TTC549 (cell line): ENCODE measurements around the gene KCNQ1.

Source experiments
- FAIRE-seq: peaks from 2 replicates; lab custom pipeline; 2012; peaks lifted over from hg19 to GRCh38; lab: Jason Lieb, UNC

The KCNQ1 gene

DNA sequence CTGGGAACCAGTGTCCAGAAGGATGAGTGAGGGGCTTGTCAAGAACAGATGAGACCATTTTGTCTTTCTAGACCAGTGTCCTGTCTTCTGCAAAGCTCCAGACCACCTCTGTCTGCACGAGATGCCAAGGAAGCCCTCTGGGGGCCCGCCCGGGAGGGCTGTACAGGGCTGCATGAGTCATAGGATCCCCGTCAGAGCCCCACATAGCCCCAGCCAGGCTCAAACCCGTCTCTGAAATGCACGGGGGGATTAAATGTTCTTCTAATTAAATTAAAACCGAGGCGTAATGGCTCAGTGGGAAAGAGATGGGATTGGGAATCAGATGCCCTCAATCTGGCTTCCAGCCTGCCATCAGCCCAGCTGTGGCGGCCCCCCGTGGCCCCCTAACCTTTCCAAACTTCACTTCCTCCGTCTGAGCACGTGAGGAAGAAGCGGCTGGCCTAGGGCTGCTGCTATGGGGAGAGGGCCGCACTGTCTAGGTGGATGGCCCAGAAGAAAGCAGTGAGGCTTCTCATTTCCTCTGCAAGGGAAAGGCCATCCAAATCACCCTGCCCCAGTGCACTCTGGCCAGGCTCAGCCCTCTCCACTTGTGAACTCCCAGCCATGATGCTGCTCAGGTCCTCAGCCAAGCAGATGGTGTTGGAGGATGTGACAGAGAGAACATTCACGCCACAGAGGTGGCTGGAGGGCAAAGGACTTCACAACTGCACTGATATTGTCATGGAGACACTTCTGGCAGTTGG, 222.2 kb downstream of the KCNQ1 start:
- no peak for FAIRE-seq

DNA sequence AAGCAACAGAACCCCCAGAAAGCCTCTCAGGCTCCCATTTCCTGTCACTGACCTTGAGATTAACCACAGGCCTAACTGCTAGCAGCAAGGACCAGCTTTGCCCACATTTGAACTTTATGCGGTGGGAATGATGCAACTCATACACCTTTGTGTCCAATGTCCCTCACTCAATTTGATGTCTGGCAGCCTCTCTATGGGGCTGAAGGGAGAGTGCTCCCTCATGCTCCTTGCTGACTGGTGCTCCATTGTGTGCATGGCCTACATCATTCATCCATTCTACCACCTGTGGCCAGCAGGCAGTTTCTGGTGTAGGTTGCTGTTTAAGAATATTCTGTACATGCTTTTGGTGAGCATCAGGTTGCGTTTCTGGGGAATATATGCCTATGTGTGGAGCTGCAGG, 223.1 kb downstream of the KCNQ1 start:
- no peak for FAIRE-seq

DNA sequence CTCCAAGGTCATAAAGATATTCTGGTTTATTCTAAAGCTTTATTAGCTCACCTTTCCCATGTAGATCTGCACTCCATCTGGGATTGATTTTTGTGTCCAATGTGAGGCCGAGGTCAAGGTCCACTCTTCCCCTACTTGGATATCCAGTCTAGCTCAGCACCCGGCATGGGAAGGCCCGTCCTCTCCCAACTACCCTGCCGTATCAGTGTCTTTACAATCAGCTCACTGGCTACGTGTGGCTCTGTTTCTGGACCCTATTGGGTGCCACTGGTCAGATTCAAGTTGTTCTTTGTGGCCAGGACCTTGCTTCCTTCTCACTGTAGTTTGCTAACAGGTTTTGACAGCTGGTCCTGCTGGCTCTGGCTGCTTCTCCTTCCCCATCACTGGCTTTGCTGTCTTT, 224.1 kb downstream of the KCNQ1 start:
- no peak for FAIRE-seq

DNA sequence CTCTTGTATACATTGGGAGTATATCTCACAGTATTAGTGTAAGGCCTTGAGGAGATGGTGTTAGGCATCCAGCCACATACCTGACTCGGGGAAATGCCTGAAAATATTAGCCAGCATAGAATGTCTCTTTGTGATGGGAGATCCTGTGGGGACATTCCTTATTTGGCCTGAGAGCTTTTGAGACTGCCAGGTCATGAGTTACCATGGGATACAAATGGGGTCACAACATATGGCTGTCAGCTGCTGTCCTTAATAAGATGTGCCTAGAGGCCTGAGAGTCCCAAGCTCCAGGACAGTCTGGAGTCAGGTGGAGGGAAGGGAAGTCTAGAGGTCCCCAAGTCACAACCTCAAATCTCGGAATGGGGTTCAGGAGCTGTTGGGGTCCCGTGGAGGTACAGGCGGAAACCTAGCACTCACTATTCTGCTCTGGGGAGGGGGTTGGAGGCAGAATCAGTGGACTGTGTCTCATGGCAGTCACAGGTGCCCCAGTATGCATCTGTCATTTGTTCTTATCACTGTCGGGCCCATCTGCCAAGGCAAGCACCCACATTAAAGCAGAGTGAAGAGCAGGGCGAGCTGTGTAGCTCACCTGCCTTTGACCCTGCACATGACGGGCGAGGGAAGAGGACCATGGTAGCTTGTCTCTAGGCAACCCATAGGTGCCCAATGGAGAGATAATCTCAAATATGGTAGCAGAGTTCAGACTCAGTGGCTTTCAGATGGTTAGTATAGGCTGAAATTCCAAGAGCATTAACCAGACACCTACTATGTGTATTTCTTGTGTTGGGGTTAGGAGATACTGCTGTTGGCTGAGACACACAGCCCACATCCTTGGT, 225.0 kb downstream of the KCNQ1 start:
- FAIRE-seq, result no peak

DNA sequence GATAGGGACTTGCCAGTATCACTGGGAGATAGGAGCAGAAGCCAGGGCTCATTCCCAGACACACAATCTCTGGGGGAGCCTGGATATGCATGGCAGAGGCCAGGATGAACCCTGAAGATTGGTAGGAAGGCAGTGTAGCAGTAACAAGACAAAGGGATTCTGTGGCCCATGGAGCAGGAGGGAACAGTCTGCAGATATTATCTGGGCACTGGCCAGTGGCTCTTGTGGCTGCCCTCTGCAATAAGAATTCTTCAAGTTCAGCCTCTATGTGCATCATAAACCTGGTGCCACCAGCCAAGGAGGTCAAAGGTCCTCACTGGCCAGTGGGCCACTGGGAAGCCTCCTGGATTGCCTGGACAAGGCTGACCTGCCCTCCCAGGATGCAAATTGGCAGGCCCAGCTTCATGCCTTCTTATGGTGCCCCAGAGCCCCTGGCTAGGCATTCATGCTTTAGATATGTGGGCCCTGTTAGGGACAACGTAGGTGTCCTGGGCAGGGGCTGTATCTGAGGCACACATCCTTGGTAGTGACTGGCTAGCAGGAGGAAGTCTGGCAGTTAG, 225.8 kb downstream of the KCNQ1 start:
- no peak for FAIRE-seq

DNA sequence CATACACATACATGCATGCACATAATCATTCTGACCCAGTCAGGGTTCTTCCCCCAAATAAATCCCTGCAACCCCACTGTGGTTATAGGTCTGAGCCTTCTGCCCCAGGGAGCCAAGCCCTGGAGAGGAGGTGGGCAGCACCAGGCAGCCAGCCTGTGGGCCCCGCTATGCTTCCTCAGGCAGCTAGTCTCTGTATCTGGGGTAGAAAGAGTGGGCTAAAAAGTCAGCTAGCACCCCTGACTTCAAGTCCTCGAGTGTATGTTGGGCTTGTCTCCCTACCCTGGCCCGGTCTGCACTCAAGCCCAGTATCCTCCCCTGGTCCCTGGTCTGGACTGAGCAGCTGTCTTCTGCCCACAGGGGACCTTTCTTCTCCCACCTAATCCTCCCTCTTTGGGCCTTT, 226.9 kb downstream of the KCNQ1 start:
- FAIRE-seq, result no peak

DNA sequence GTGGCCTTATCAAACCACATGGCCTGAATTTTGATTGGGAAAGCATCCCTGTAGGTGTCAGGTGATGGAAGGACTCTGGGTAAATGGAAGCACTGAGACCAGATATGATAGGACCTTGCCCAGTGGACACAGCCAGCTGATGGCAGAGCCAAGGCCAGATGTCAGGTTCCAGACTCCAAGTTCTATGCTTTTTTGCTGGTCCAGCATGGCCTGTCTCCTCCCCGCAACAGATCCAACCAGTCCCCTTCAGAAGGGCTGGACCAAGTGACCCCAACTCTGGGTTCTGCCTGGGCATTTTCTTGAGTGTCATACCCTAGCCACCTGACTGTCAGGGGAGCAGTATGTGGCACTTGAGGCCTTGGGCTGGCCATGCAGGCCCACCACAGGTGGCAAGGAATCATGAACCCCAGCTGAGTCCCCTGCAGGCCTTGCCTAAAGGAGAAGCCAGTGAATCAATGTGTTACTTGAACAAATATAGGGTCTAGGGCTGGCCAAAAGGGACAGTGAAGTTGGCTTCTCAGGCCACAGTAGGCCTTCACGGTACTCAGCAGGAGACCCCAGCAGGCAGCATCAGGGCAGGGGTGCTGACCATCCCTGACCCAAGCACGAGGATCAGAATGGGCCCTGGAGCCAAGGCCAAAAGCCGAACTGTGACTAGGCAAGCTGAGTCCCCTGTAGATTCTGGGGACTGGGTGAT, 227.9 kb downstream of the KCNQ1 start:
- FAIRE-seq, result no peak

DNA sequence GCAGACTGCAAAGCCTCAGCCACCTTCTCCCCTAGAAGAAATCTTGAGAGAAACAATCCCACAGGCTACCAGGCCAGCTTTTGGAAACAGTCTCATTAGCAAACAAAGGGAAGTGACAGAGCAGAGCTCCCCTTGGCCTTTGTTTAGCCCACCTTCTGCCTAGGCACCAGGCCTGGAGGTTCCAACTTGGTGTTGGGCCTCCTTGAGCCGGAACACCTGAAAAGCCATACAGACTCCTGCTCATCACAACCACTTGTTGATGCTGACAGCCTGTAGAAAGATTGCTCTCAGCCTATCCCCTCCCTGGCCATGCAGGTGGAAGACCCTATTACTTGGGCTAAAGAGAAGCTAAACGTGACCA, 228.4 kb downstream of the KCNQ1 start:
- FAIRE-seq, result no peak

DNA sequence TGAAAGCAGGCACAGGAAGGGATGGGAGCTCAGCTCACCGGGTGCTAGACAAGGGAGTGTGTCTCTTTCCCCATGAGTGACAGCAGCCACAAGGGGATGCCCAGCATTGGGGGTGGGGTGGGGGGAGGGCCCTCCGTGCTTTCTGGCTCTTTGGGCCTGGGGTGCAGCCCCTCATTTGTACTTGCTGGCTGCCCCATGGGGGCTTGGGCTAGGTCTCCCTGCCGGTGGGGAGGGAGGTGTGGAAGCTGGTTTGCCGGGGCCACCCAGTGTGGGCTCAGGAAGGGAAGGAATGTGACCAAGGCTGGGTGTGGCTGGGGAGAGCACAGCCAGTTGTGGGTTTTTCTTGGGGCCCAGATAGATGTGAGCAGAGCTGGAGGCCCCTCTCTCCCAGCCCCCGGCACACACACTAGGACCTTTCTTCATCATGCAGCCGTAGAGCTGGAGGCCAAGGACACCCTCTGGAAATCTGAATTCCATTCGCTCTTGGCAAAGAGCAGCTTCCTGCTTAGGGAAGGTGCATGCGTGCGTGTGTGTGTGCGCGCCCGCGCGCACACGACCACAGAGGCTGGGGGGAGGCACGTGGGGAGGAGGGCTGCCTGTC, 229.2 kb downstream of the KCNQ1 start:
- no peak for FAIRE-seq

DNA sequence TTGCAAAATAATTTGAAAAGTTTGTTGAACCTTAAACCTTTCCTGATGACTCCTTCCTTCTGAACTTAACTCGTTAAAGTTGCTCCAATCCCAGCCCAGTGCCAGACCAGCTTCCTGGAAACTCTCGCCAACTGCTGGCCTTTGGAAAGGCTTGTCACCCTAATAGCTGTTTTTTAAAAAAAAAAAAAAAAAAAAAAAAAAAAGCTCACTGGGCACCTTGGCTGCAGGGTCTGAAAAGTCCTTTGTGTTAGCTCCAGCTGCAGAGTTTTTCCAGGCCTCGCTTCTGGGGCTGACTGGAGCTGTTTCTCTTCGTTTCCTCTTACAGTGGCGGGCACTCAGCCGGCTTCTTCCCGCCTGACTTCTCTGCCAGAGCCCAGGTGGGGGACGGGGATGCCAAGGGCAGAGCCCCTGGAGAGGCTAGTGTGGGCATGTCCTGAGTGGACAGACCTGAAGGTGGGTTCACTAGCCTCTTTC, 229.9 kb downstream of the KCNQ1 start:
- no peak for FAIRE-seq

DNA sequence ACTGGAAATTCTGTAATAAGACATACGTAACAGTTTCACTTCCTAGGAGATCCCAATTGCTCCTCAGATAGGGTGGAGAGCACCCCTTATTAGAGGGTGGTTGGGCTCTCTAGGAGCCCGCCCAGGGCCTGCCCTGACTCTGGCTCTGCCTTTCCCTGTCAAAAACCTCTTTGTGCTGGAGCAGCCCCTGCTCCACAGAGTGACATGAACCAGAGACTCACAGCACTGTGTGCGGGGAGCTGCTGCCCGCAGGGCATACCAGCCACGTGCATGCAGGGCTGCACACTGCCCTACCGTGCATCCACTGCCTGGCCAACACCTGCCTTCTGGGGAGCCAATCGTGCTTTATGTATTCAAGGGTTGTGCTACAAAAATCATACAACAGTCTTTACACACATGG, 230.7 kb downstream of the KCNQ1 start:
- FAIRE-seq, result no peak

DNA sequence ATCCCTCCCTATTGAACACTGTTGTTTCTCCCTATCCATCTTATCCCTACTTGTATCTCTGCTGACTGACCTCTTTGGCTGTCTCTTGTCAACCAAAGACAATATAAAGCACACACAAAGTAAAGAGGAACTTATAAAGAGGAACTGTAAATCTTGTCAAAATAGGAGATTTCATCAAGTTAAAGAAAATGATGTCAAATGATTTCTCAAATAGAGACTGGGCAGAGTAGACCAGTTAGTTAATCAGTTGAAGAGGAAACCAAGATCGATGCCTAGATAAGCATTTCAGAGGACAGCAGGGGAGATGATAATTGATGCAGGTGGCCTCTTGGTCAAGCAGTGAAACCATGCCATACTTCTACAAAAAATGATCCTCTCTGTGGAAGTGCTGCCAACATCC, 232.3 kb downstream of the KCNQ1 start:
- FAIRE-seq, result no peak

DNA sequence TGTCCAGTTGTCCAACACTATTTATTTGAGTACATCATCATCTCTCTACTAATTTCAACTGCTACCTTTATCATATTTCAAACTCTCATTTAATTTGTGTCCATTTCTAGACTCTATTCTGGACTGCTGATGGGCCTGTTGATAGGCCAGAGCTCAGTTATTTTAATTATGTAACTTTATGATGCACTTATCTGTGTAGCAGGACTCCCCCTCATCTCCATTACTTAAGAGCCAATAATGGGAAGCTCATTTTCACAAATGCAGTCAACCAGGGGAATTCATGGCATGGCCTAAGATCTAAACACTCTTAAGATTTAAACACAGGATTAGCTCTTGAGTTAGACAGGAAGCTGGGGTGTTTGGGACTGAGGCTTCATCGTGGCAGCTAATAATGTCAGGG, 233.6 kb downstream of the KCNQ1 start:
- FAIRE-seq, result no peak

DNA sequence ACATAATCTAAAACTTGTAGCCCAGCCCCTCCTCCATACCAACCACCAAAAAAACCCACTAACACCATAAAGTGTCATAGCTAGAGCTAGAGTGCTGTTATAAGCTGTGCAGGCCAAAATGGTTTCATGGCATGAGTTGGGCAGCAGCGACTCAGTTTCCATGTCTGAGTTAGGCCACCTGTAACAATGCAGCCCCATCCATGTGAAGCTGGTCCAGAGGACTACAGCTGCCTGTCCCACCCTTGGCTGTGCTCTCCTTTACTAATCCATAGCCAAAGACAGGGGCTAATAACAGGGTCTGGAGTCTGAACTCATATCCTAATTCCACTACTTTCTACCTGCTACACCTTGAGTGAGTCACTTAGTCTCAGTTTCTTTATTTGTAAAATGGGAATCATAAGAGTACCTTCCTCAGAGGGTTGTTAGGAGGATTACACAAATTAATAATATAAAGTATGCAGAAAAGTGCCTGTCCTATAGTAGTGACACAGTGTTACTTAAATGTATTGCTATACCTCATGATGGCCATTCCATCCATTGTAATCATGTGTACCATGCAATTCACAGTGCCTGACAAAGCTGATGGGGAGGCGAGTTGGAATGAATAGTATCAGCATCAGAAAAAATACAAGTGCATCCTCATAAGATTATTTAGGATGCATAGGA, 234.3 kb downstream of the KCNQ1 start:
- FAIRE-seq, result no peak

DNA sequence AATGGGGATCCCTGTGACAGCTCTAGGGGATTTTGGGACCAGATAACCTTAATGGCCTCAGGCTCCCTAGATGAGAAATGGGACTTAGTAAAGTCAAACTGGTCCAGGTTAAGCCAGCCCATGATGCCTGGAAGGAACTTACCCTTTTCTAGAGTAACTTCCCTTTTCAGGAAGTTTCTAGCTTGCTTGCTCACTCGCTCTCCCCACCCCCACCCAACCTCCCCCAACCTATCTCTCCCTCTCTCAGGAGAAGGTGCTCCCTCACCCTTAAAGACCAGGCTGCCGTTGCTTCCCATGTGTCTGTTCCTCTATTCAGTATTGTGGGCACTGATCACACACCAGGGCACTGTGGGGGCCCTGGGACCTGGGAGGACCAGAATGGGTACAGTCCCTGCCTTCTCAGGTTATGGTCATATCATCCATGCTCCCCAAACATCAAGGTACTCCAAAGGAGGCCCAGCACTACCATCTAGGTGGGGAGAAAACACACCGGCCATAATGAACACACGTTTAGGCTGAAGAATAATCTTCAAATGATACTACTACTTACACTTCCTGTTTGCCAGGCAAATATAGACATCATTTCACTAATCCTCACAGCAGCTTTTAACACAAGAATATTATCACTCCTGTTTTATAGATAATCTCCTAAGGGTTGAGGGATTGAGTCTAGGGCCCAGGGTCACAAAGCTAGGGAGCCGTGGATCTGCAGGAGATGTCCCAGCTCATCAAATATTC, 236.8 kb downstream of the KCNQ1 start:
- no peak for FAIRE-seq

DNA sequence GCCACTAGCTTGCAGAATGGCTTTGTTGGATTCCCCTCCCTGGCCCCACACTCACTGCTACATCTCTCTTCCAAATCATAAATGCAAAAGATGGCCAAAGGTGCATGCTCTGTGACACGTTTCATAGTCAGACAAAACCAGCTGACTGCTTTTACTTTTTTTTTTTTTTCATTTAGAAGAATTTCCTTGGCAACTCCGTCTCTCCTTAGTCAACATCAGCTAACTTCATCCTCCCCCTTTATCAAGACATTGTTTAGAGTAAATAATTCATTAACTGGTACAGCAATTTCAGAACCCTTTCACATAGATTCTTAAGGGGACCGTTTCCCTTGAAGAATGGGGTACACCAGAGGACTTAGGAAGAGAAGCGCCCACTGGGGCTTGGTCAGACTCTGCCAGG, 239.0 kb downstream of the KCNQ1 start:
- no peak for FAIRE-seq

DNA sequence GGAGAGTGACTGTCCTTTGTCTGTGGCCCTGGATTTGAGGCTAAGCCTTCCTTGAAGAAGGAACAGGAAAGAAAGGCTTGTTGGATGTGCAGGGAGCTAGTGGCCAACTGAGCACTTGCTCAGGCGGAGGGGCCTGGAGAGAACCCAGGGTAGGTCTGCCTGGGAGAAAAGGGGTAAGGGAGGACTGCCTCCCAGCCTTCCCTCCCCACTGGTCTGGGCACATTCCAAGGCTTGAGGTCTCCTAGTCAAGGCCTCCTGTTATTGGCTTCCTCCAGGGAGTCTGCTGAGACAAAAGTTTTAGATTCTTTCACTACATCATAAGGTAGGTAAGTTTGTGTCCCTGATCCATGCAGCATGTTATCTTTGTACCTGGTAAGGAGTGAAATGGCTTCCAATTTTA, 239.8 kb downstream of the KCNQ1 start:
- FAIRE-seq, result no peak

DNA sequence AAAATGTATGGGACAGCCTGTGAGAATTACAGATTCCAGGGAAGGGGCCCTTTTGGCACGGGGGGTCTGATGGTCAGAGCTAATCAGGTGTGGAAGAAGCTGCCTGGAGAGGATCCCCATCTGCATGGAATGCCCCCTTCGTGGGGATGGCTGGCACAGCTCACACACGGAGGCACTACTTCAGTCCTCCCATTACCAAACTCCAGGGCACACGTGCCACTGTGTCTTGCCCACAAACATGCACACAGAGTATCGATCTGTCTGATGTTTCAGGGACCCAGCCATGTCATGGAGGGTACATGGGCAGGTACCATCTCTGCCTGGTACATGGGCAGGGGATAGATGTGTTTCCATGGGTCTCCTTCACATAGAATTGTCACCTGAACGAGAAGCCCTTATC, 240.2 kb downstream of the KCNQ1 start:
- no peak for FAIRE-seq

DNA sequence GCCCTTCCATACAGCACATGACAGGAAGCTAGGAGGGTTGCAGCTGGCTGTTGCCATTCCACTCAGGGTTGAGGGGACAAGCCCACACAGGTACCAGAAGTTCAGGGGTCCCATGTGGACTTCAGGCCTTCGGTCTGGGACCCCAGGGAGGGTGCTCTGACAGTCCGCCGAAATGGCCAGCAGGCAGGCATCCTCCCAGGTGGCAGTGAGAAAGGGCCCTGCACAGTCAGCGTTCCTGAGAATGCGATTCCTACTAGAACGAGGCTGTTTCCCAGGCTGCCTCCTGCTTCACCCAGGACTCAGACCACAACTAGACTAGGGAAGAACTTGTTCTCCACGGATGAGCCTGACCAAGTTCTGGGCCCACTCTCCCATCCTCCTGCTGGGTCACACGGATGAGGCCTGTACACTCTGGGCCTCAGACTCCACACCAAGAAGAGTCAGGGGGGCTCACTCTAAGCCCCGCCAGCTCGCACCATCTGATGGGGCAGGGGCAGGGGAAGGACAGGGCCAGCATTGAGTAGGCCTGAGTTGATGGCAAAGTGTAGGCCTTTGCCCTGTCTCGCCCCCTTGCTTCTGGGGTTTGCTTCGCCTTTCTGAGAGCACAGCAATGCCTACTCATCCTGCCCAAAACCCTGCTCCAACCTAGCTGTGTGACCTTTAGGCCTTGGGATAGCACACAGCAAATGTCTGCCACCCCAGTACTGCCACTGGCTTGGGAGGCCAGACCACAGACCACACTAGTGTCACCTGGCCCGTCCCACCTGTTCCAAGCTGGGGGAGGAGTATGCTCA, 241.0 kb downstream of the KCNQ1 start:
- FAIRE-seq, result no peak
